GM10266 (cell line): ENCODE data around the gene FAM50A.

ENCODE experiments used
- DNase-seq: peaks from one replicate; pipeline ENCODE4 v3.0.0; 2012; ENCODE audit errors: extremely low spot score
- CTCF ChIP-seq: IDR thresholded peaks from 2 replicates; pipeline ENCODE4 v1.5.1; 2012; ENCODE audit warnings: mild to moderate bottlenecking, low read depth; ENCODE audit not compliant: control insufficient read depth, insufficient read depth; ENCODE audit errors: missing control alignments

FAM50A gene

GRCh38 chrX:154452823-154453222 lies 8.9 kb downstream of the FAM50A start:
- no peak for DNase-seq
- TF ChIP-seq CTCF, result no peak

- DNase-seq, result peak; percentile 87
- no peak for TF ChIP-seq CTCF
These were observed 13.7 kb downstream of the FAM50A start for GRCh38 chrX:154457491-154458115.

GRCh38 chrX:154458116-154458953 lies 14.4 kb downstream of the FAM50A start, which contains the start of gene PLXNA3:
Gene PLXNA3, plus strand, starts transcription at chrX:154458281. Its CDS starts 1,903 bp downstream, at chrX:154460184.
- TF ChIP-seq CTCF, result no peak
- DNase-seq, result peak; percentile 84

GRCh38 chrX:154458954-154459778 lies 15.2 kb downstream of the FAM50A start:
- TF ChIP-seq CTCF, result no peak
- DNase-seq, result no peak

- TF ChIP-seq CTCF, result no peak
- DNase-seq, result no peak
These were observed 15.9 kb downstream of the FAM50A start for GRCh38 chrX:154459832-154460231.

- no peak for TF ChIP-seq CTCF
- no peak for DNase-seq
These were observed 16.4 kb downstream of the FAM50A start for GRCh38 chrX:154460326-154460725.
